Stimulated activated memory B cell treated with anti-CD40 and anti-IgM and Interleukin-4, amounts not matched to agents 10 μg/mL and 1 μg/mL and 100 μg/mL, for 72 hours (primary cell): Measurements from ENCODE around the gene ASTN2.

Experiments used
- ATAC-seq: fragments of 150-1000 bp; cut with Tn5 transposase; 2 replicates; pipeline ENCODE4 v1.10.0; 2021
- H3K27ac Mint-ChIP-seq: one replicate; pipeline ENCODE4 v1.8.0; 2022; ENCODE audit warnings: mild to moderate bottlenecking, mixed read lengths
- H3K27me3 Mint-ChIP-seq: one replicate; pipeline ENCODE4 v1.8.0; 2022; ENCODE audit warnings: mixed read lengths
- H3K36me3 Mint-ChIP-seq: one replicate; pipeline ENCODE4 v1.8.0; 2022; ENCODE audit warnings: mixed read lengths
- H3K4me1 Mint-ChIP-seq: one replicate; pipeline ENCODE4 v1.8.0; 2022; ENCODE audit warnings: mixed read lengths
- H3K4me3 Mint-ChIP-seq: one replicate; pipeline ENCODE4 v1.8.0; 2022; ENCODE audit warnings: mild to moderate bottlenecking, moderate library complexity, mixed read lengths
- H3K9me3 Mint-ChIP-seq: one replicate; pipeline ENCODE4 v1.8.0; 2022; ENCODE audit warnings: mixed read lengths

Gene ASTN2

GRCh38 chr9:117305454-117305853 lies 109.4 kb downstream of the ASTN2 start:
- H3K4me3 Mint-ChIP-seq = no peak overlapping the region
- peaks cover 3% of the 10 kb centered on the region for H3K9me3 Mint-ChIP-seq
- no peaks in the 10 kb centered on the region for H3K36me3 Mint-ChIP-seq
- no peak for ATAC-seq
- no peaks in the 10 kb centered on the region for H3K27me3 Mint-ChIP-seq
- no peak overlapping the region for H3K27ac Mint-ChIP-seq
- no peaks in the 10 kb centered on the region for H3K4me1 Mint-ChIP-seq

- no peaks in the 10 kb centered on the region for H3K27me3 Mint-ChIP-seq
- H3K4me1 Mint-ChIP-seq = no peaks in the 10 kb centered on the region
- H3K4me3 Mint-ChIP-seq = no peak overlapping the region
- H3K27ac Mint-ChIP-seq = no peak overlapping the region
- ATAC-seq = no peak
- H3K36me3 Mint-ChIP-seq = no peaks in the 10 kb centered on the region
- peaks cover 3% of the 10 kb centered on the region for H3K9me3 Mint-ChIP-seq
Measured at GRCh38 chr9:117304549-117304948, 110.3 kb downstream of the ASTN2 start.

GRCh38 chr9:117303643-117304230 lies 111.1 kb downstream of the ASTN2 start:
- Mint-ChIP-seq H3K4me3 (no peak overlapping the region), H3K4me1 (no peaks in the 10 kb centered on the region), H3K9me3 (peaks cover 3% of the 10 kb centered on the region), H3K27me3 (no peaks in the 10 kb centered on the region), H3K27ac (no peak overlapping the region), H3K36me3 (no peaks in the 10 kb centered on the region)
- no peak for ATAC-seq

GRCh38 chr9:117302487-117302886 lies 112.4 kb downstream of the ASTN2 start:
- Mint-ChIP-seq H3K4me3 (no peak overlapping the region), H3K27ac (no peak overlapping the region), H3K36me3 (no peaks in the 10 kb centered on the region), H3K27me3 (no peaks in the 10 kb centered on the region), H3K4me1 (no peaks in the 10 kb centered on the region), H3K9me3 (peaks cover 3% of the 10 kb centered on the region)
- no peak for ATAC-seq

GRCh38 chr9:117300371-117301110 lies 114.3 kb downstream of the ASTN2 start:
- H3K36me3 Mint-ChIP-seq = no peaks in the 10 kb centered on the region
- H3K4me1 Mint-ChIP-seq = no peaks in the 10 kb centered on the region
- H3K4me3 Mint-ChIP-seq = no peak overlapping the region
- no peak for ATAC-seq
- H3K9me3 Mint-ChIP-seq = peaks cover 5% of the 10 kb centered on the region
- H3K27me3 Mint-ChIP-seq = no peaks in the 10 kb centered on the region
- no peak overlapping the region for H3K27ac Mint-ChIP-seq

GRCh38 chr9:117296453-117296852 lies 118.4 kb downstream of the ASTN2 start:
- no peaks in the 10 kb centered on the region for H3K27me3 Mint-ChIP-seq
- H3K9me3 Mint-ChIP-seq = peaks cover 6% of the 10 kb centered on the region
- no peaks in the 10 kb centered on the region for H3K36me3 Mint-ChIP-seq
- no peaks in the 10 kb centered on the region for H3K4me1 Mint-ChIP-seq
- ATAC-seq = no peak
- H3K4me3 Mint-ChIP-seq = no peak overlapping the region
- H3K27ac Mint-ChIP-seq = no peak overlapping the region

GRCh38 chr9:117293206-117294114 lies 121.4 kb downstream of the ASTN2 start:
- H3K4me3 Mint-ChIP-seq = no peak overlapping the region
- ATAC-seq = no peak
- H3K27me3 Mint-ChIP-seq = no peaks in the 10 kb centered on the region
- no peak overlapping the region for H3K27ac Mint-ChIP-seq
- peaks cover 6% of the 10 kb centered on the region for H3K9me3 Mint-ChIP-seq
- H3K4me1 Mint-ChIP-seq = no peaks in the 10 kb centered on the region
- no peaks in the 10 kb centered on the region for H3K36me3 Mint-ChIP-seq

GRCh38 chr9:117290856-117291622 lies 123.8 kb downstream of the ASTN2 start:
- Mint-ChIP-seq H3K36me3 (no peaks in the 10 kb centered on the region), H3K4me3 (no peak overlapping the region), H3K4me1 (no peaks in the 10 kb centered on the region), H3K27ac (no peak overlapping the region), H3K9me3 (peaks cover 6% of the 10 kb centered on the region), H3K27me3 (no peaks in the 10 kb centered on the region)
- ATAC-seq = no peak

- Mint-ChIP-seq H3K27ac (no peak overlapping the region), H3K4me1 (no peaks in the 10 kb centered on the region), H3K36me3 (no peaks in the 10 kb centered on the region), H3K27me3 (no peaks in the 10 kb centered on the region), H3K4me3 (no peak overlapping the region), H3K9me3 (peaks cover 3% of the 10 kb centered on the region)
- no peak for ATAC-seq
Measured at GRCh38 chr9:117290306-117290840, 124.5 kb downstream of the ASTN2 start.

GRCh38 chr9:117286245-117286644 lies 128.6 kb downstream of the ASTN2 start:
- Mint-ChIP-seq H3K9me3 (peaks cover 4% of the 10 kb centered on the region), H3K36me3 (no peaks in the 10 kb centered on the region), H3K4me3 (no peak overlapping the region), H3K4me1 (no peaks in the 10 kb centered on the region), H3K27ac (no peak overlapping the region), H3K27me3 (no peaks in the 10 kb centered on the region)
- ATAC-seq = no peak

GRCh38 chr9:117284414-117284813 lies 130.4 kb downstream of the ASTN2 start:
- ATAC-seq = no peak
- no peaks in the 10 kb centered on the region for H3K36me3 Mint-ChIP-seq
- no peaks in the 10 kb centered on the region for H3K4me1 Mint-ChIP-seq

GRCh38 chr9:117282541-117282940 lies 132.3 kb downstream of the ASTN2 start:
- no peak for ATAC-seq
- Mint-ChIP-seq H3K27ac (no peak overlapping the region), H3K4me3 (no peak overlapping the region)

More at GRCh38 chr9:117284414-117284813, 130.4 kb downstream of the ASTN2 start:
- Mint-ChIP-seq H3K4me3 (no peak overlapping the region), H3K27me3 (no peaks in the 10 kb centered on the region), H3K27ac (no peak overlapping the region), H3K9me3 (peaks cover 4% of the 10 kb centered on the region)

GRCh38 chr9:117278471-117279035 lies 136.3 kb downstream of the ASTN2 start:
- Mint-ChIP-seq H3K27ac (no peak overlapping the region), H3K9me3 (peaks cover 7% of the 10 kb centered on the region), H3K27me3 (no peaks in the 10 kb centered on the region), H3K4me1 (no peaks in the 10 kb centered on the region), H3K36me3 (no peaks in the 10 kb centered on the region), H3K4me3 (no peak overlapping the region)
- ATAC-seq = no peak

More at GRCh38 chr9:117282541-117282940, 132.3 kb downstream of the ASTN2 start:
- H3K4me1 Mint-ChIP-seq = no peaks in the 10 kb centered on the region
- H3K36me3 Mint-ChIP-seq = no peaks in the 10 kb centered on the region
- peaks cover 4% of the 10 kb centered on the region for H3K9me3 Mint-ChIP-seq
- H3K27me3 Mint-ChIP-seq = no peaks in the 10 kb centered on the region

- peaks cover 7% of the 10 kb centered on the region for H3K9me3 Mint-ChIP-seq
- no peak overlapping the region for H3K4me3 Mint-ChIP-seq
- H3K4me1 Mint-ChIP-seq = no peaks in the 10 kb centered on the region
- H3K36me3 Mint-ChIP-seq = no peaks in the 10 kb centered on the region
- no peaks in the 10 kb centered on the region for H3K27me3 Mint-ChIP-seq
- H3K27ac Mint-ChIP-seq = no peak overlapping the region
- ATAC-seq = no peak
Measured at GRCh38 chr9:117278020-117278419, 136.8 kb downstream of the ASTN2 start.
